NCI-H446 treated with DMSO at 0.1 percent for 48 hours (cell line): ENCODE data around the gene MYBPC3.

Source experiments
- DNase-seq: peaks from one replicate; lab custom pipeline; 2025; lab: John Stamatoyannopoulos, UW

The MYBPC3 gene

DNA sequence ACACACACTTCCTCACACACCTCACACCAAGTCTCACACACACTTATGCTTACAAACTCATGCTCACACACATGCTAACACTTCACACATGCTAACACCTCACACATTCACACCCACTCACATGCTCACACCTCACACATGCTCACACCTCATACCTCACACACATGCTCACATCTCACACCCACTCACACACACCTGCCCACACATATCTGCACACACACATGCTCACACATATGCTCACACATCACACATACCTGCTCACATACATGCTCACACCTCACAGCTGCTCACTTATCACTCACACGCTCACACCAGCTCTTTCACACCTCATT, 4.5 kb upstream of the MYBPC3 start:
- DNase-seq = no peak

GRCh38 chr11:47356129-47356997, 3.9 kb upstream of the MYBPC3 start:
- DNase-seq = no peak

DNA sequence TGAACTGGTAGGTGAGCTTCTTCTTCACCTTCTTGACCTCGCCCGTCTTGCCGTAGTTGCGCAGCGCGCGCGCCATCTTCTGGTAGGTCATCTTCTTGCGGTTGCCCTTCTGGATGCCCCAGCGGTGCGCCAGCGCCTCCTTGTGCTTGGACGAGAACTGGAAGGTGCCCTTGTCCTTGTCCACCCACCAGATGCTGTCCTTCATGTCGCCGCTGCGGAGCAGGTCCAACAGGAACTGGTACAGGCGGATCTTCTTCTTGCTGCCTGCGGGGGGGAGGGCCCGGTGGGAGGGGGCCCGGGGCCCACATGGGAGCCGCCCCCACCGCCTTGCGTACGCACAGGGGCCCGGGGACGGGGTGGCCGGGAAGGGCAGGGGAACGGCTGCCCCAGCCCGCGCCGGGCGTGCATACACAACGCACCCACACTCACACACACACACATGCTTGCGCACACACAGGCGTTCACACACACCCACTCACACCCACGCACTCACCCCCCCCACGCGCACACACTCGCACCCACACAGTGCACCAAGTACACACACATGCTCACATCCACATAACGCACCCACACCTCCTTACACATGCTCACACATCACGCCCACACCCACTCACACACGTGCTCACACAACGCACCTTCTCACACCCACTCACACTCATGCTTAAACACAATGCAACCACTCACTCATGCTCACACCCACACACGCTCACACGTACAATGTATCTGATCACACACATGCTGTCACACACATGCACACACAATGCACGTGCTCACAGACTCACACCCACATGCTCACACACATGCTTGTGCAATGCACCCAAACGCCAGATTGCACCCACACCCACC, 3.0 kb upstream of the MYBPC3 start:
- peak; percentile 48 for DNase-seq

DNA sequence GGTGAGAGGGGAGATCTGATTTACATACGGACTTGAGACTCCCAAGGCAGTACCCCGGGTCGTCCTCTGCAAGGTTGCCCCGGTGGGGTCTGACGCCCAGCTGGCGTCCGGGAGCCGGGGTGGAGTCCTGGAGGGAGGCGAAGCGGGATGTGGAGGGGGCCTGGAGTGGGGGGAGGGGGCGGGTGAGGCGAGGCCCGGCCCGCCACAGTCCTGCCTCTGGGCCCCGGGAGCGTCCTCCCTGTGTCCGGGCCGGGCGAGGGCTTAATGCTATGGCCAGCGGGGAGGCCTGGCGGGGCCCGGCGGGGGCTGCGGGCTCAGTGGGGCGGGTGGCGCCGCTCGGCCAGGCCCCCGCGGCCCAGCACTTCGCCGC, 2.4 kb upstream of the MYBPC3 start:
- no peak for DNase-seq

DNA sequence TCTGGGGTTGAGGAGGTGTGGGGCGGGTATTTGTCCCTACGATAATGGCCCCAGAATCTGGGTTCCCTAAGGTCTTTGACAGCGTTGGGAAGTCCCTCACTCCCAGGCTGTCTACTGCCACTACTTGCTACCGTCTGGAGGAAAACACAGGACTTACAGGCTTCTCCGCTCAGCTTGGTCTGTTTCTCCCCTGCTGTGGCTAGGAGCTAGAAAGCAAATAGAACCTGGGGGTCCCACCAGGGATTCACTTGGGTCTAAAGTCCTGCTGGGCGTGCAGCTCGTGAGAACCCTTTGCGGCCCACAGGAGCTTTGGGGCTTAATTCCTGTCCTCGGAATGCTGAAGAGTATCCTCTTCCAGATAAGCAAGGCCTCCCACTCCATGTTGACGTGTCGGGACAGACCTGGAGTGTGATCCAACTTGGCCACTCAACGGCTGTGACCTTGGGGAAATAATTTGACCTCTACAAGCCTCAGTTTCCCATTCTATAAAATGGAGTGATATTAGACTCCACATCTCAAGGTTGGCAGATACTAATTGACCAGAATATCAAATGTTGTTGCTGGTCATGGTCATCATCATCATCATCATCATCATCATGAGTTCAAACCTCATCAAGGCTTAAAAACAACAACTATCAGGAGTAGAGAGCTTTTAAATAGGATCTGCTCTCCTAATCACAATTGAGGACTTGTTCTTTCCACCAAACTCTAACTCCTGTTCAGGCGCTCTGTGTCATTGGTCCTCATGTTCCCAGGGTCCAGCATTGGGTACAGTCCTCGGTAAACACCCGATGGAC, 1.7 kb upstream of the MYBPC3 start:
- no peak for DNase-seq

GRCh38 chr11:47351156-47352126, 1.1 kb downstream of the MYBPC3 start:
- DNase-seq = no peak

GRCh38 chr11:47350315-47350714, 2.2 kb downstream of the MYBPC3 start:
- DNase-seq = no peak

GRCh38 chr11:47349521-47350095, 2.9 kb downstream of the MYBPC3 start:
- no peak for DNase-seq

DNA sequence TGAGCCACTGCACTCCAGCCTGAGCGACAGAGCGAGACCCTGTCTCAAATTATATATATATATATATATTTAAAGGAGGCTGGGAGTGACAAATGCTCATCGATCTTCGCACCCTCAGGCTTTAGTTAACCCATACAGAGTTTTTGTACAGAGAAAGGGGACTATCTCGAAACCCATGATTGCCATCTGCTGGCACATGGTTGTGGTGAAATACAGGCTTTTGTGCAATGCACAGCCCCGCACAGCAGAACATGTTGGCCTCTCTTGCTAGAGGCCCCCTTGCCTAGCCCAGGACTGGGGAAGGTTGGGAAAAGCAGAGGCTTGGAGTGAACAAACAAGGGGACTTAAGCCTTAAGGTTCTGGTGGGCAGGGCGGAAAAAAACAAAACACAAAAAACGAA, 3.6 kb downstream of the MYBPC3 start:
- DNase-seq = no peak

DNA sequence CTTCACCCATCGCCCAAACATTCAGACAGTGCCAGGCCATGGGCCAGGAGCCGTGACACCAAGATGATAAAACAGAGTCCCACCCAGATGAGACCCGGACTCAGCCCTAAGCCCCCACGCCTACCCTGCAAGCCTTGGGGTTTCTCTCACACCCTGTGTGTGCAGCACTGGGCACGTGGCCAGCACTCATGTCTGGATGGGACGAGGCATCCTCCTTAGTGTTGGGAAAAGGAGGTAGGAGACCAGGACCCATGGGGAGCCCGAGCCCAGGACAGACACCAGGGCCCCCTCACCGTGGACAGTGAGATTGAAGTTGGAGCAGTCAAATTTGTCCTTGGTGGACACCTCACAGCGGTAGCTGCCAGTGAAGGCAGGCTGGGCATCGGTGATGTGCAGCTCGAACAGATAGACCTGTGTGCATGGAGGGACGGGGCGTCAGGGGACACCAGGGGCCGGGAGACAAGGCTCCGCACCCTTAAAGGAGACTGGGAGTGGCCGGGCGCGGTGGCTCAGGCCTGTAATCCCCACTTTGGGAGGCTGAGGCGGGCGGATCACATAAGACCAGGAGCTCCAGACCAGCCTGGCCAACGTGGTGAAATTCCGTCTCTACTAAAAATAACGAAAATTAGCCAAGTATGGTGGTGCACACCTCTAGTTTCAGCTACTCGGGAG, 4.2 kb downstream of the MYBPC3 start:
- DNase-seq = no peak

DNA sequence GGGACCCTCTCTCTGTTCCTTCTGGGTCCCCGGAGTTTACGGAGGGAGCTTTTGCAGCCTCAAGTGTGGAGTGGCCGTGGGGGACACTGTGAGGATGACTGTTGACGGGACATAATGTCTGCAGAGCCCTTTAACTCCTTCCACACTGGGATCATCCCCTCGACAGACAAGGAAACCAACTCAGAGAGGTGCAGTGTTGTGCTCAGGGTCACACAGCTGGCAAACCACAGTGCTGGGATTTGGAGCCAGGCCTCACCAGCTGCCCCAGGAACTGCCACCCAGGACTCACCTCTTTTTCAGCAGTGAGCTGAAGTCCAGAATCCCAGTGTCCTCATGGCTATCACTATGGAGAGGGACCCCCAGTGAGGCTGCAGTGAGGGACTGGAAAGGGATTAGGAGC, 5.4 kb downstream of the MYBPC3 start:
- no peak for DNase-seq

DNA sequence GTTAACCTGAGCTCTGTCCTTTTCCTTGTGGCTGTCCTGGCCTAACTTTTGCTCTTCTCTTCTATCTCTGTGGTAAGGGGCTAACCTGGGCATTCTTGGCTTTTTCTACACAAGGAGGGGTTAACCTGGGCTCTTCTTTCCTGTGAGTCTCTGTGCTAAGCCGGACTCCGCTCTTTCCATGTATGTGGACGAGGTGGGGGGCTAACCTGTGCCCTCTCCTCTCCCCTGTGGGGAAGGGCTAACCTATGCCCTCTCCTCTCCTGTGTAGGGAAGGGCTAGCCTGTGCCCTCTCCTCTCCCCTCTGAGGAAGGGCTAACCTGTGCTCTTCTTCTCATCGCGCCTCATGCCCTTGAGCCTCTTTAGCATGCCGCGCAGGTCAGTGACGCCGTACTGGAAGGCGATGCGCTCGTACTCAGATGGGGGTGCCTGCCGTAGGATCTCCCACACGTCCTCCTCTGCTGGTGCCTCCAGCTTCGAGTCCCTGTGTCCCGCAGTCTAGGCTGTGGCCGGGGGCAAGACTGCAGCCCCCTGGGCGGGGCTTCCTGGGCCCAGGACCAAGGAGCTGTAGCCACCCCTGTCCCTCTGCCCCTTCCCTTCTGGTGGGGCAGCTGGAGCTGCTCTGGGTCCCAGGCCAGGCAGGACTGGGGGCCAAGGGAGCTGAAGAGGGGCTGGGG, 6.5 kb downstream of the MYBPC3 start:
- no peak for DNase-seq

GRCh38 chr11:47342854-47343253, 9.6 kb downstream of the MYBPC3 start:
- DNase-seq = no peak

DNA sequence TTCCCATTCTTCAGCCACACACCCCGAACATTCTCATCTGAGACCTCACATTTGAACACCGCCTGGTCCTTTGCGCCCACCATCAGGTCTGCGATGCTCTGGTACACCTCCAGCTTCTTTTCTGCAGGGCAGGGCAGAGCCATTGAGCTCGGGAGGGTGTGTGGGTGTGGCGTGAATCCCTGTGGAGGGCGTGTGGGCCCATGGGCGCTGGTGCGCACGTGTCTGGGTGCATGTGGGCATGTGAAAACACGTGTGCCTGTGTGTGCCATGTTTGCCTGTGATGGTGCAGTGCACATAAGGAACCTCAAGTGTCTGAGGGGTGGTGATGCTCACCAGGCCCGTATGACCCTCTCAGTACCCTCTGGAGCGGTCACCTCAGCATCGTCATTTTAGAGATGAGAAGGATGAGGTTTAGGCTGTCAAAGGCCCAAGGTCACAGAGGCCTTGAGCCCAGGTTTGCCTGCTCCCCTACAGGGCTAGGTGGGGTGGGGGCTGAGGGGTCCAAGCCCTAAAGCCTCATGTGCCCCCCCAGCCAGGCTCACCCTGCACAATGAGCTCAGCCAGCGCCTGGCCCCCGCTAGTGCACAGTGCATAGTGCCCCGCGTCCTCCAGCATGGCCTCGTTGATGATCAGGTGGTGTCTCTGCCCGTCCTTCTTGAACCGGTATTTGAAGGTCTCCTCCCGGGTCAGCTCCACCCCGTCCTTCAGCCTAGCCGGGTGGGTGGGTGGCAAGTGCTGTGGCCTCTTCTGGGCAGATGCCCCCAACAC, 10.3 kb downstream of the MYBPC3 start:
- no peak for DNase-seq

DNA sequence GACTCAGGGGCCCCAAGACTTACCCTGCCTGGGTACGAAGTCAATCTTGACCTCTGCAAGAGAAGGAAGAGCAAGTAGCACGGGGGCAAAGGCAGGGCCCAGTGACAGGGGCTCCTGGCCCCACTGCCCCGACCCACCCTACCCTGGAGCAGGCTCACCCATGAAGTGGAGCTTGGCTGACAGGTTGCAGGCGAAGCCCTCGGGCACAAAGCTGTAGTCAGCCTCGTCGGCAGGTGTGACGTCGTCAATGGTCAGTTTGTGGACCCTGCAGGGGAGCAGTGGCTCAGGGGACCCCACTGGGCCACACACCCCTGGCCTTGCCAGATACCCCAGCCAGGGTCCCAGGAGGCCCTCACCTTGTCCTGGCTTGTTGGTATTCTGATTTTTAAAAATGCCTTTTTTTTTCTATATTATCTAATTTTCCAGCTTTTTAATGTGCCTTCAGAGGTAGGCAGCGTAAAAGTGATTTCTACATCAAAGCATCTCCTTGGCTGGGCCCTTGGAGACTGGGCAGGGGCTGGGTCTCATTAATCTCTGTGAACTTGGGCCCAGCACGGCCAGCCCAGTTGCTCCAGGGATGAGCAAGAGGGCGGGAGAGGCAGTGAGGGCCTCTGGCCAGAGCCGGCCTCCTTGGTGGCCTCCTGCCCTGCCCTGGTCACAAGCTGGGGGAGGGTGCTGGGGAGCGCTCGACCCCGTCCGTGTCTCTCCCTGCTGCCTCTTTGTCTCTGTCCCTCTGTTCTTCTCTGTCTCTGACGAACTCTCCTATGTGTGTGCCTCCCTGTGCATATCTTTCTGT, 11.3 kb downstream of the MYBPC3 start:
- DNase-seq = no peak

GRCh38 chr11:47340010-47340409, 12.5 kb downstream of the MYBPC3 start:
- no peak for DNase-seq

DNA sequence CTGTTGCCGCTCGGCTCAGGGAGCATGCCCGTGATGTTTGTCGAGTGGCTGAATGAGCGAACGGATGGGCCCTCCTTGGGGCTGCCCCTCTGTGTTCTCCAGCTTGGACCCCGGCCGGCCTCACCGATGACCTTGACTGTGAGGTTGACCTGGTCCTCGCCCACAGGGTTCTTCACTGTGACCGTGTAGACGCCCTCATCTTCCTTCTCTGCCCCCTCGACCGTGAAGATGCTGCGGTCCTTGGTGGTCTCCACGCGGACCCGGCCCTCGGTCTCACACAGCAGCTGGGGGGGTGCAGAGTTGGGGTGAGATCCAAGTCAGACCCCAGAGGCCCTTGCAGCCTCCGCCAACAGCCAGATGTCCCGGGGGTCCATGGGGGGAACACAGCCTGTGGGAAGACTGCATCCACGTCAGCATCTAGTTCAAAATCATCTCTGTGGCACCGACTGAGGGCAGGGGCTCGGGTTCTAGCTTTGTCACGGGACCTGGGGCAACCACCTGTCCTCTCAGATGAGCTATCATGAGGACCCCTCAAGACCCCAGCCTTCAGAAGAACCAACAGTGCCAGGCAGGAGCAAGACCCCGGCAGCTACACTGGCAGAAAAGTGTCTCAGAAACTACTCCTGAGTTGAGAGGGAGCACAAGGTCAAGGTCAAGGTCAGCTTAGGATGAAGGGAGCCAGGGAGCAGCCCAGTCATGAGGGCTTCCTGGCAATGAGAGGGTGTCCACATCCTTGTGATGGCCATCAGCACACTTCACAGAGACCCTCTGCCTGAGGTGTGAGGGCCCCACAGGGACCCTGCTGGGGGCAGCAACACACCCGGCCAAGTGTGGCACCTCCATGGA, 13.9 kb downstream of the MYBPC3 start:
- no peak for DNase-seq
